ENCODE measurements around the gene TPPP3. TPM values are rescaled to one million over a fixed set of nuclear protein-coding genes. Genes with fewer than 3 reads are reported as not detected.

TPPP3 gene
- total RNA-seq, 1 donor = 0.99 TPM

DNA sequence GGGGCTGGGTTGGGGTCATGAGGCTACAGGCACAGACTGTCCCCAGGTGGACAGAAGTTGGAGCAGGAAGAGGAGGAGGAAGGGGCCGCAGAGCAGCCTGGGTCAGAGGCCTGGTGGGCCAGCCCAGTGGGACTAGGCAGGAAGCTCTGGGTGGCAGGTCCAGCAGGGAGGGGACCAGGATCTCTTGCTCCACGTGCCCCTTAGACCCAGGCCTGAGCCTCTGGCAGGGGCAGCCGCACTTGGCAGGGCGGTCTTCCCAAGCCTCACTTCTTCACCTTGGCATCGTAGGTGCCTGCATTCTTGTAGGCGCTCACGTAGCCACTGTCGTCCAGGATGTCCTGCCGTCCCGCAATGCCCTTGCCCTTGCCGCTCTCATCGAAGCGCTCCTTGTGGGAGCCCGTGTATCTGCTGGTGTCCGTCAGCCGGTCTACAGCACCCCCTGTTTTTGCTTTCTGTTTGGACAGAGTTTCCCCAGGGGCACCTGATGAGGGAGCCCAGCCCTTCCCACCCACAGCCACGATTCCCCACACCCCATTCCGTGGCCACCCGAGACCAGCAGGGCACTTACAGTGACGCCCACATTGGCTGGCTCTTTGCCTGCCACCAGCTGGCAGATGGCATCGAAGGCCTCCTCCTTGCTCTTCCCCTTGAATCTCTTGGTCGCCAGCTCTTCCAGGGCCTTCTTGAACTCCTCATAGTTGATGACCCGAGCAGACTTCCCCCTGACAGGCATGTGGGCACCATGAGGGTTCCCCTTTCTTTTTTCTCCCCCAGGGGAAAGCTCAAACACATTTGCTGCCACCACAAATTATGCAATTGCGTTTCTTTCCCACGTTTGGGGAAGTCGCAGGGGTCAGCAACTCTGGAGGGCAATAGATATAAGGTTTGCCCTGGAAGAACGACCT, 3.1 kb downstream of the TPPP3 start:
- no peak for DNase-seq (ENCODE audit: low read depth)
- TF ChIP-seq, protein P1, sequence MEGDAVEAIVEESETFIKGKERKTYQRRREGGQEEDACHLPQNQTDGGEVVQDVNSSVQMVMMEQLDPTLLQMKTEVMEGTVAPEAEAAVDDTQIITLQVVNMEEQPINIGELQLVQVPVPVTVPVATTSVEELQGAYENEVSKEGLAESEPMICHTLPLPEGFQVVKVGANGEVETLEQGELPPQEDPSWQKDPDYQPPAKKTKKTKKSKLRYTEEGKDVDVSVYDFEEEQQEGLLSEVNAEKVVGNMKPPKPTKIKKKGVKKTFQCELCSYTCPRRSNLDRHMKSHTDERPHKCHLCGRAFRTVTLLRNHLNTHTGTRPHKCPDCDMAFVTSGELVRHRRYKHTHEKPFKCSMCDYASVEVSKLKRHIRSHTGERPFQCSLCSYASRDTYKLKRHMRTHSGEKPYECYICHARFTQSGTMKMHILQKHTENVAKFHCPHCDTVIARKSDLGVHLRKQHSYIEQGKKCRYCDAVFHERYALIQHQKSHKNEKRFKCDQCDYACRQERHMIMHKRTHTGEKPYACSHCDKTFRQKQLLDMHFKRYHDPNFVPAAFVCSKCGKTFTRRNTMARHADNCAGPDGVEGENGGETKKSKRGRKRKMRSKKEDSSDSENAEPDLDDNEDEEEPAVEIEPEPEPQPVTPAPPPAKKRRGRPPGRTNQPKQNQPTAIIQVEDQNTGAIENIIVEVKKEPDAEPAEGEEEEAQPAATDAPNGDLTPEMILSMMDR (IDR thresholded peaks at IDR 0.05; ENCODE audit: insufficient read depth, low read length) = no peak
- H3K4me3 ChIP-seq (ENCODE audit: low read depth, low read length) = no peak overlapping the region

DNA sequence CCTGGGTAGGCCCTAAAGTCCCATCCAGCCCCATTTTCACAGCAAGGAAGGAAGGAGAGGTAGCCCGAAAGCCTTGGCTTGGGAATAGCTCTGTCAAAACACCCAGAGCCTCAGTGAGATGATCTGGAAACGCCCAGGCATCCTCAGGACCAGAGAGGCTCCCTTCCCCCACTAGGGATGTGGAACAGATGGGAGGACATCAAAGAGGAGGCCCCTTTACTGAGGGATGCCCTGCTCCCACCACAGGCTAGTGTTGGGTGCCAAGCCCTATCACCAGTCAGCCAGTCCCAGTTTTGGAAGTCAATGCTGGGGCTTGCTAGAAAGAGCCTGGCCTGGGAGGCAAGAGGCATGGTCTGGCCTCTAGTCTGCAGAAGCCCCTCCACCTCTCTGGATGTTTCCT, 4.7 kb downstream of the TPPP3 start:
- TF ChIP-seq, protein P1 (IDR thresholded peaks at IDR 0.05; ENCODE audit: insufficient read depth, low read length) = no peak
- H3K4me3 ChIP-seq (ENCODE audit: low read depth, low read length) = no peak overlapping the region
- no peak for DNase-seq (ENCODE audit: low read depth)

DNA sequence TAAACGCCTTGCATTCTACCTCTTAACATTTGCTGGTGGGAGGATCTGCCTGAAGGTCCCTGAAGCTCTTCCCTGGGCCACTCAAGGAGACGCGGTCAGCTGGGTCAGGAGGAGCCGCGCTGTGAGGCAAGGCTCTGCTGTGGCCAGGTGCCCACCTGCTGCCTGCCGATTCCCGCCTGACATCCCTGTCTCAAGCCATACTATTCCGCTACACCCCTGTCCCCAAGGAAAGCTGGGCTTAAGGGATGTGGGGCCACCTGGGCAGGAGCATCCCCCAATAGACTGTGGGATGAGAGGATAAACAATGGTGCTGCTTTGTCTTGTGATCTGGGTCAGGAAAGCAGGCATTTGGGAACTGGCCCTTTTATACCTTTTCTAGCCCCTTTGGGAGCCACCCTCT, 5.1 kb downstream of the TPPP3 start:
- H3K4me3 ChIP-seq (ENCODE audit: low read depth, low read length) = no peak overlapping the region
- TF ChIP-seq, protein P1 (IDR thresholded peaks at IDR 0.05; ENCODE audit: insufficient read depth, low read length) = no peak
- DNase-seq (ENCODE audit: low read depth) = no peak

DNA sequence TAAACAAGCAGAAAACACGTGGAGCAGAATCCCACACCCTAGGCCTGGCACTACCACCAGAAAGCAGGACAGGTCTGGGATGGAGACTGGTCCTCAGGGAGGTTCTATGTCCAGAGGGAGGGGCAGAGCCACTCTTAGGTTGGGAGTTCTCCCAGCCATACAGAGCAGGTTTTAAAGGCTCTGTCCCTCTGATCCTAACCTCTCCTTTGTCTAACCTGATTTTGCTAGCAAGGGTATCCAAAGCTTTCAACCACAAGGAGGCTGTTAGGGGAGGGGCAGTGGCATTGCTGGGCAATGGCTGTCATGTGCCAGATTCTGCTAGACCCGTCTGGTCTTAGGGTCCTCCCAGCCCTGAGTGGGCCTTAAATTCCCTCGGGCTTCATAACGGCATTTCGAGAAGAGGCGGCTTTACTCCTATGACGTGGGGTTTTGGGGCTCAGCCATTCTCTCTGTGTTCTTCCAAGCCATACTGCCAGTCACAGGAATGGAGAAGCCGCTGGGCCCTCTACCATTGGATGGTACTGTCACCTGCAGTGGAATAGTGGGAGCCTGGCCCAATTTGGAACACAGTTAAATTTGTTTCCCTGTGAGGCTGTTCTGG, 5.7 kb downstream of the TPPP3 start:
- TF ChIP-seq, protein P1 (IDR thresholded peaks at IDR 0.05; ENCODE audit: insufficient read depth, low read length) = no peak
- DNase-seq (ENCODE audit: low read depth) = no peak
- H3K4me3 ChIP-seq (ENCODE audit: low read depth, low read length) = no peak overlapping the region

DNA sequence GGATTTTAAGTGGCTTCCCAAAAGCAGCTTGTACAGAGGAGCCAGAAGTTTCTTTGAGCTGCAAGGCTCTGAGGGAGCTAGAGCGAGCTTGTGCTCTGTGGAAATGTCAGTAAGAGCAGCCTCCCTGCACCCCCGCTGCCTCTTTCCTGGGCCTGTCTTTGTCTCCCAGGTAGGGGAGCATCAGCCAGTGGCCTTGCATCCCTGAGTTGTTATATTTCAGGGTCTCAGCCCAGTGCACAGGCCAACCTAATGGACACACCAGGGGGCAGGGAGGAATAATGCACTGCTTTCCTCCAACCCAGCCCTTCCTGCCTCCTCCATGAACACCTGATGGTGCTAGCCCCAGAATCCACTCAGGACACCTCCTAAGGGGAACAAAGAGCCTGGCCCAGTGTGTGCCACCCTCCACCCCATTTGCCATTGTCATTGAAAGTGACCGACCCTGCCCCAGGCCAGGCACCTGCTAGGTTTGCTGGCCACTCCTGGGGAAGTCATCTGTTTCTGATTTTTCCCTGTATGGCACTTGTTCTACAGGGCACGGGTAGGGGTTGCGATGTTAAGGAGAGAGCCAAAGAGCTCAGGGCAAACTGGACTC, 6.3 kb downstream of the TPPP3 start:
- H3K4me3 ChIP-seq (ENCODE audit: low read depth, low read length) = no peak overlapping the region
- TF ChIP-seq, protein P1 (IDR thresholded peaks at IDR 0.05; ENCODE audit: insufficient read depth, low read length) = no peak
- no peak for DNase-seq (ENCODE audit: low read depth)

DNA sequence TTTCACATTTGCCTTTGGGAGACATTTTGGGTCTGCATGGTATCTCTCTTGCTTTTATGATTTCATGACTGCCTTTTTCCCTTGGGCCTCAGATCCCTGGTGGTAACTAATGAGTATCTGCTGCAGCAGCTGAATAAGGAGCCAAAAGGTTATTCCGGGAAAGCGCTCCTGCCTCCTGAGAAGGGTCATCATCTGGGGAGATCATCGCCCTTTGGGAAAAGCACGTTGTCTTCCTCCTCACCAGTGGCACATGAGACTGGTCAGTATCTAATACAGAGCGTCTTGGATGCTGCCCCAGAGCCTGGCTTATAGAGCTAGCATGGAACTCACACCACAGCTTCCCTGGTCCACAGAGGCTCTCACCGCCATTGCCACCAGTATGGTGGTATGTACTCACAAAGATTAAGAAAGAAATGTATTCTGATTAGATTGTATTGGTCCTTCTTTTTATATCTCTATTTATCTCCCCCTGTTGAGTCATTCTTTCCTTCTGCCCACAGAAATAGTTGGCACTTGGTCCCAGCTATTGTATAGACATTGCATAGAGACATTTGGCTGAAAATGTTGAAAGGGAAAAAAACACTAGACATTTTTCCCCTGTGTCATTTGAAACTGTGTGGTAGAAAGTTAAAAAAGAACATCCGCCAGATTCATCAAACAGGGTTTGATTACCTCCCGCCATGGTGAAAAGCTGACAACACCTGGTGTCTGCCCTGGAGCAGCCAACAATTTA, 8.4 kb downstream of the TPPP3 start:
- DNase-seq (ENCODE audit: low read depth) = peak; percentile 78
- TF ChIP-seq, protein P1 (IDR thresholded peaks at IDR 0.05; ENCODE audit: insufficient read depth, low read length) = no peak
- H3K4me3 ChIP-seq (ENCODE audit: low read depth, low read length) = no peak overlapping the region
